Measurements from ENCODE around the gene MESP2.

DNA sequence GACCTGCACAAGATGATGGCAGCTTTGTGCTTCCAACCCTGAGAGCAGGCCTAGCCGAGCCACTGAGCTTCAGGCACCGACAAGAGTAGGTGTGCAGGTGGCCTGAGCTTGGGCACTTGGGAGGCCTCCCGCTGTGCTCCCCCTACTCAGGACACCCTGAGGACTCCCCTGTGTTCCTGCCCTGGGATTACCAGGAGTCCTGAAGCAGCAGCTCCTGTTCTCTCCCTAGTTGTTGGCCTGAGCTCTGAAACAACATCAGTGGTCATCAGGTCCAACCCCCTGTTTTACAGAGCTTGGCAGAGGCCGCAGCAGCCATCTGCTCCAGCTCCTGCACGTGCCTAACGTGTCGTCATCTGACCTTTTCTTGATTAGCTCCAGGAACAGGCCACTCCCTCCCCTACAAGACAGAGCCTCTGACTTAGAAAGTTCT, 8.0 kb upstream of the MESP2 start:
- TF ChIP-seq EZH2 (IDR thresholded peaks at IDR 0.05; ENCODE audit: insufficient read depth, poor library complexity, severe bottlenecking) (no peak), EZH2phosphoT487 (IDR thresholded peaks at IDR 0.05; ENCODE audit: insufficient read depth, low read depth) (no peak)

All from GM23248 (cell line).